ENCODE results near the gene PRELID2.
"Not testable (repeated sequence)": the region's sequence is repeated elsewhere in the genome, so short reads cannot be mapped to it uniquely, and the experiment has no call there.

PRELID2 gene

GRCh38 chr5:145838276-145838675, 3.1 kb upstream of the PRELID2 start:
- no peak for DNase-seq

- not testable (repeated sequence) for DNase-seq
Observed at GRCh38 chr5:145836241-145836640, 1.1 kb upstream of the PRELID2 start.

- DNase-seq = no peak
Observed at GRCh38 chr5:145835848-145836239, 702 bp upstream of the PRELID2 start.

GRCh38 chr5:145834554-145834916, 607 bp downstream of the PRELID2 start:
- DNase-seq = no peak

GRCh38 chr5:145833631-145834200, 1.4 kb downstream of the PRELID2 start:
- DNase-seq = no peak

DNA sequence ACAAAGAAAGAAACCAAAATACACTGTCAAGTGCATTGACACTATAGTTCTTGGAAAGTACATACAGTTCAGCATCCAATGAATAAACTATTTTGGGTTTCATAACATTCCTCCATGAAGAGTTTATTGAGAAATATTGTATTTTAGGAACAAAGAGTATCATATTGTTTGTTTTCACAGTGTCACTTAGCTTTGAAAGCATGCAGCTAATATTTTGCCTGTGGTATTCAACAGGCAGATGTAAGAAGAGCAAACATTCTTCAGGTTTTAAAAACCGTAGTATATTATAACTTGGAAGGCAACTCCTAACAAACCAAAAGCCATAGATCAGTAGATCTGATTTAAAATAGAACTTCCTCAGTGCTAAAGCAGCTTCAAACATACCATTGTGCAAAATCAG, 4.5 kb downstream of the PRELID2 start:
- no peak for DNase-seq

GRCh38 chr5:145829708-145830361, 5.3 kb downstream of the PRELID2 start:
- no peak for DNase-seq

DNA sequence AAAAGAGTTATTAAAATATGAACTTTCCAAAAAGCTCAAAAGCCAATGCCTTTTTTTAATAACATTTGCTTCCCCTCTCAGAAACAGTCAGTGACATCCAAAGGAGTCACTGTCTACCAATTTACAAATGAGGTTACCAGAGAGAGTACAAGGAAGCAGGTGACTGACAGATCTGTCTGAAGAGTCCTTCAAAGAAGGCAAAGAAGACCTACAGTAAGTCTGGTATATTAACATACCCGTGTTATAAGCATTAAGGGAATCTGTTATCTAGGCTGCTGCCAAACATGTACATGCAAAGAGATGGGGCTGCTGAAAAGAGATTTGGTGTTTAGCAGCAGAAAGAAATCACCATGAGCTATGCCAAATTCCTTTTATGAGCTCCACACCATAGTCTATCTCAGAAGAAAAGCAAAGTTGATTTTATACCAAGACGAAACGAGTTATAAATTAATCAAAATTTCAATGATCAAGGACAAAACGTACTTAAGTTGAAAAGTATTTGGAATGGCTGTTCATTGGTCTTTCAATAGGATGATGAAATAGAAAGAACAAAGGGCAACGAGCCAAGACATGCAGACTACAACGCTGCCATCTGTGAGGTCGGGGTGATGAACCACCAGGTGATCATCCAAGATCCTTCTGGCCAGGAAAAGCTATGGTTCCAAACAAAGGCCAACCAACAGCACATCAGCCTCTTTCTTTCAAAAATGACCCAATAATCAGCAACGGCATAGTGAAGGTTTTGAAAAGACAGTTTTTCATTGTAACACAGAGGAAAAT, 8.1 kb downstream of the PRELID2 start:
- no peak for DNase-seq

DNA sequence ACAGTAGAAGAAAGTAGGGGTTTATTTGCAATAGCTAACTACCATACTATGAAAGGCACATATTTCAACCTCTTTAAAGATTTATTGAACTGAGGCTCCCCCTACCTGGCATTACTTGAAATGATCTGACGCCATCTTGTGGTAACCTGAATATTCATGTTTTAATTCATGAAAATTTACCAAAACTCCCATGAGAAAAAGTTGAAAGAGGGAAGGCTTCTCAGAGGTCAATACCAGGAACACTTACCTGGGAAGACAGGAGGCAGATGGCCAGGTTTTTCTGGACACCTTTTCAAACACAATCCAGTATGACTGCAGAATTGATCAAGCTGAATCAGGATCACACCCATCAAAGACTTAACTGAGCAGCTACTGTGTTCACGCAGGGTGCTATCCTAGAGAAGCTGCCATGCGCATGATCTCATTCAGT, 9.4 kb downstream of the PRELID2 start:
- DNase-seq = peak; percentile 58

DNA sequence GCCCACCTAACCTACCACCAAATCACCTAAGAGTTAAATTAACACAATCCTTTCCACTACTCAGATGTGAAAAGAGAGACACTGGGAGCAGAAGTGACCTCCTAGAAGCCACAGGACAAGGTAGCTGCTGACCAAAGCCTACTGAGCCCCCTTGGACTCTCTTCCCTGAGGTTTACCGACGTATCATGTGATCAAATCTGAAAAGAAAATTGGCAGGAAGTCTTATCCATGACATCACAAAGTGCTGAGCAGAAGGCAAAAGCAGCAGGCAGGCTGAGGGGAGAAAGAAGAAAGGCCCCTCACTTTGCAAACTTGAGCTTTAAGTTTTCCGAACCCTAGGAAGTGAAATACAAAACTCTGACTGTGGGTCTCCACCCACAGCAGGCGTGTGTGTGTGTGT, 11.1 kb downstream of the PRELID2 start:
- no peak for DNase-seq

GRCh38 chr5:145818604-145819003, 16.5 kb downstream of the PRELID2 start:
- DNase-seq = no peak

DNA sequence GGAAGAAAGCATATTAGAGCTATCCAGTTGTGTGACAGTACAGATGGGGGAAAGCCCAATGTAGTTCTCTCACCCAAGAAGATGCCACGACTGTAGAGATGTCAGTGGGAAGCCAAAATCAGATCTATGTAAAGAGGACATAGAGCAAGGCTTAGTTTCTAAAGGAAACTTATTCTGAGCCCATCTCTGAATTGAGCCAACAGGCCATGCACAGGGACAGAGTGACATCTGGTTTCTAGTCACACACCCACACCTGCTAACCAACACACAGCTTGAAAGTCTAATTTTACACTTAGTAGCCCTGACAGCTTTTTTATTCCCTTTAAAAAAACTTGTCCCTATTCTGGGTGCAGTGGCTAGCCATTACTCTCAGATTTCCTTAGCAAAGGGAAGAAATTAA, 22.3 kb downstream of the PRELID2 start:
- DNase-seq = no peak

DNA sequence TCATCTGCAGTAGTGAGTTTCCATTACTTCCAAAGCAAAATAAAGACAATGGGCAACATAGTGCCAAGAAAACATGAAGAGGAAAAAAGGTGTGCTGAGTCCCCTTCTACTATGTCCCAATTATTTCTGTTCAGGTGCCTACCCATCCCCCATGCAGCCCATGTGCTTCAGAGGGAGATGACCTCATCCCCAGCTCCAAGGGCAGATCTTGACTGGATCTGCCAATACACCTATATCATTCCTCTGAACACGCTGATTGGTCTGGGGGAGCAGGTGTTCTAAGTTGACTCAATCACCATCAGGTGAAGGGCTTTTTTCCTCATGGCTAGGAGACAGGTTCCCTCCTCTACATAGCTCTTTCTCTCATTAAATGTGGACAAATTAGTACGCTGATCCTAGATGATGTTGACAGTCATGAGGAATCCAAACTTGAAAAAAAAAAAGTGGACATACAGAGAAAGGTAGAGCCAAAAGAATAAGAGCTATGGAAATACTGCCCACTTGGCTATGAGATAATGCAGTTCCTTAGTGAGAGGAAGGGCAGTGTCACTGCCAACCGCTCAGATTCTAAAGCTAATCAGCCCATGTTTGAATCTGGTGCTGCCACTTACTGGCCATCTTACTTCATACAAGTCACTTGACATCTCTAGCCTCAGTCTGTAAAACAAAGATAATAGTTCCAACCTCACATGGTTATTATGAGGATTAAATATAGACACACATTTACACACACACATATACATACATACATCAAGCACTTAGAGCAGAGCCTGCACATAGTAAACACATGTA, 23.1 kb downstream of the PRELID2 start:
- DNase-seq = no peak

DNA sequence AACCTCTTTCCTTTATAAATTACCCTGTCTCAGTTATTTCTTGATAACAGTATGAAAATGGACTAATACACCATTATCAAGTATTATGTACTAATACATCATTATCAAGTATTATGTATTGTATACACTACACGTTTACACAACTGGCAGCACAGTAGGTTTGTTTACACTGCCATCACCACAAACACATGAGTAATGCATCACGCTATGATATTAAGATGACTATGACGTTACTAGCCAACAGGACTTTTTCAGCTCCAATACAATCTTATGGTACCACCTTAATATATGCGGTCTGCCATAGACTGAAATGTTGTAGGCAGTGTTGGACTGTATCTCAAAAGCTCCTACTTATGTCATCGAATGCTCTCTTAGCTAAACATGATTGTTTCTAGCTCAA, 28.2 kb downstream of the PRELID2 start:
- DNase-seq = no peak

- DNase-seq = no peak
Observed at GRCh38 chr5:145805819-145806218, 29.3 kb downstream of the PRELID2 start.

- no peak for DNase-seq
Observed at GRCh38 chr5:145804701-145805100, 30.4 kb downstream of the PRELID2 start.

- DNase-seq = no peak
Observed at GRCh38 chr5:145803112-145804004, 31.8 kb downstream of the PRELID2 start.

GRCh38 chr5:145801195-145801594, 33.9 kb downstream of the PRELID2 start:
- DNase-seq = no peak

- DNase-seq = no peak
Observed at GRCh38 chr5:145800181-145800580, 35.0 kb downstream of the PRELID2 start.

- not testable (repeated sequence) for DNase-seq
Observed at GRCh38 chr5:145798503-145798902, 36.6 kb downstream of the PRELID2 start.

DNA sequence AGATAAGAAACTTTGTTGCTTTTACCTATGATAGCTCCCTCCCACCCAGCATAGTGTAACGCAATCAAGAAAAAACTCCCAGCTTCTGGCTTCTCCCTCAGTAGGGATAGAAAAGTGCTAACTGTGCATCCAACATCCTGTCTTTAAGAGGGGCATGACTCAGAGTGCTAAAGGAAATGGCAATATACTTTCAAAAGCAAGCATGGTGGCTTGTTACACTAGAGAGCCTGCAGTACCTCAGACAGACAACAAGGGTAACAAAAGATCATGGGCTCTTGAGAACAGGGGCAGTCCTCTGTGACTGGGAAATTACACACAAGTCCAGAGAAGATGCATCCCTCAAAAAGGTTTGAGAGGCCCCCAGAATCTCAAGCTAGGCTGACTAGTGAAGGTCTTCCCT, 37.8 kb downstream of the PRELID2 start:
- peak; percentile 12 for DNase-seq

DNA sequence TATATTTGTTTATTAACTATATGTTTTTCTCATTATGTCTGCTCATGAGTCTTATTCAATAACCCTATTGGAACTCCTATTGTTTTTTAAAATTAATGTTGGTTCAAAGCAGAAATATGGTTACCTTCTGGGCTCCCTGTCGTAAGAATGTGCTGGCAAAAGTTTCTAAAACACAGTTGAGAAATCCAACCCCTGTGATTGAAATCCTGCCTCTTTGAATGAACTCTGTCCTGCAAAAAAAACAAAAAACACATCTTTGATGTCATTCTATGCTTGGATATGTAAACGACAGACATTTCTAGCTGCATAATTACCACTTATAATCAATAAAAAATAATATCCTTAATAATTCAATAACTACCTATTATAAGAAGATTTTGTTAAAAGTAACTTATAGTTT, 38.8 kb downstream of the PRELID2 start:
- no peak for DNase-seq

All from activated CD4-positive, alpha-beta T cell treated with anti-CD3 and anti-CD28 coated beads, Interleukin-2, Interleukin-6, amounts not matched to agents 100 ng/mL and 50 ng/mL, durations not matched to agents 16 hours and 8 hours (primary cell).